ENCODE results near the gene CDC42EP5. TPM values are rescaled to one million over a fixed set of nuclear protein-coding genes. Genes with fewer than 3 reads are reported as not detected.

The CDC42EP5 gene
- total and polyA plus RNA-seq, 10 of the 15 experiments (the other 5 are each of a cell fraction or from before 2014, with no cell fraction given): 0.42 to 1.8 (median 1.4) TPM; not detected in 6

DNA sequence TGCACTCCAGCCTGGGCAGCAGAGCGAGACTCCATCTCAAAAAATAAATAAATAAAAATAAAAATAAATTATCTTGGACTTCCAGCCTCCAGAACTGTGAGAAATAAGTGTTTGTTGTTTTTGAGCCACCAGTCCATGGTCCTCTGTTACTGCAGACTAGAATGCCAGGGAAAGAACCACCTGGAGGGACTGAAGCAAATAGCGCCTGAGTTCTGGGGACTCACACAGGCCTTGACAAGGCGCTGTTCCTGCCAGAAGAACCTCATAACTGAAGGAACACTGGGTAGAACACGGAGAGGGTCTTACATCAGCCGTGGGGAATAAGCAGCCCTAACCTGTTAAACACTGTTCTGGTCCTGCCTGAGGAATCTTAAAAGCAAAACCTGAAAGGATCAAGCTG, 32.5 kb downstream of the CDC42EP5 start:
- H3K27ac ChIP-seq (ENCODE audit: control insufficient read depth, insufficient read depth): no peak overlapping the region
- no peaks in the 10 kb centered on the region for H3K27me3 ChIP-seq (replicated peaks in 1 of 2; ENCODE audit: control insufficient read depth in 2 of 2, insufficient read depth in 2 of 2, low read length in 1 of 2)
- intact Hi-C loops (cut with micrococcal nuclease; ENCODE audit: unreplicated experiment) (no loop called here), in situ Hi-C loops (cut with MboI) (no loop called here)
- CTCF ChIA-PET: interaction anchor here (0.6 kb wide), 1 partner anchor 480 kb away, joined by 3 read pairs; no protein-coding TSS in a partner anchor
- no peak overlapping the region for H3K4me3 ChIP-seq
- H3K9me3 ChIP-seq (replicated peaks; ENCODE audit: control insufficient read depth, insufficient read depth, low read length): no peaks in the 10 kb centered on the region
- no peak overlapping the region for H3K9ac ChIP-seq (ENCODE audit: control insufficient read depth, insufficient read depth, low read length)
- no peaks in the 10 kb centered on the region for H3K79me2 ChIP-seq (ENCODE audit: control insufficient read depth, insufficient read depth, low read length)
- 97% methylated on average over 5 of the region's 5 CpGs for WGBS (ENCODE audit: insufficient coverage, insufficient replicate concordance, low lambda C conversion rate, missing lambda C conversion rate)
- no peaks in the 10 kb centered on the region for H4K20me1 ChIP-seq (ENCODE audit: control insufficient read depth, insufficient read depth)
- RAD21 ChIA-PET (ENCODE audit: unreplicated experiment): no interaction called here
- ATAC-seq: no peak
- no peak for FAIRE-seq
- POLR2A ChIA-PET: interaction anchor here (0.6 kb wide), 2 partner anchors 10 to 47 kb away, joined by 3 read pairs; no protein-coding TSS in a partner anchor
- DNase-seq (ENCODE audit: low read depth, low spot score): no peak
- TF ChIP-seq, protein P1, sequence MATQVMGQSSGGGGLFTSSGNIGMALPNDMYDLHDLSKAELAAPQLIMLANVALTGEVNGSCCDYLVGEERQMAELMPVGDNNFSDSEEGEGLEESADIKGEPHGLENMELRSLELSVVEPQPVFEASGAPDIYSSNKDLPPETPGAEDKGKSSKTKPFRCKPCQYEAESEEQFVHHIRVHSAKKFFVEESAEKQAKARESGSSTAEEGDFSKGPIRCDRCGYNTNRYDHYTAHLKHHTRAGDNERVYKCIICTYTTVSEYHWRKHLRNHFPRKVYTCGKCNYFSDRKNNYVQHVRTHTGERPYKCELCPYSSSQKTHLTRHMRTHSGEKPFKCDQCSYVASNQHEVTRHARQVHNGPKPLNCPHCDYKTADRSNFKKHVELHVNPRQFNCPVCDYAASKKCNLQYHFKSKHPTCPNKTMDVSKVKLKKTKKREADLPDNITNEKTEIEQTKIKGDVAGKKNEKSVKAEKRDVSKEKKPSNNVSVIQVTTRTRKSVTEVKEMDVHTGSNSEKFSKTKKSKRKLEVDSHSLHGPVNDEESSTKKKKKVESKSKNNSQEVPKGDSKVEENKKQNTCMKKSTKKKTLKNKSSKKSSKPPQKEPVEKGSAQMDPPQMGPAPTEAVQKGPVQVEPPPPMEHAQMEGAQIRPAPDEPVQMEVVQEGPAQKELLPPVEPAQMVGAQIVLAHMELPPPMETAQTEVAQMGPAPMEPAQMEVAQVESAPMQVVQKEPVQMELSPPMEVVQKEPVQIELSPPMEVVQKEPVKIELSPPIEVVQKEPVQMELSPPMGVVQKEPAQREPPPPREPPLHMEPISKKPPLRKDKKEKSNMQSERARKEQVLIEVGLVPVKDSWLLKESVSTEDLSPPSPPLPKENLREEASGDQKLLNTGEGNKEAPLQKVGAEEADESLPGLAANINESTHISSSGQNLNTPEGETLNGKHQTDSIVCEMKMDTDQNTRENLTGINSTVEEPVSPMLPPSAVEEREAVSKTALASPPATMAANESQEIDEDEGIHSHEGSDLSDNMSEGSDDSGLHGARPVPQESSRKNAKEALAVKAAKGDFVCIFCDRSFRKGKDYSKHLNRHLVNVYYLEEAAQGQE (IDR thresholded peaks at IDR 0.05; ENCODE audit: low read depth, low read length): no peak
- TF ChIP-seq ZNF384 (IDR thresholded peaks at IDR 0.05; ENCODE audit: borderline replicate concordance, low read depth, low read length) (no peak), MYC (IDR thresholded peaks at IDR 0.05; ENCODE audit: insufficient read depth, insufficient read length, insufficient replicate concordance, low read length, severe bottlenecking) (no peak), SREBF2 (IDR thresholded peaks at IDR 0.05; ENCODE audit: low read length) (no peak), SMC3 (IDR thresholded peaks at IDR 0.05; ENCODE audit: borderline replicate concordance, low read length) (no peak)
- BruUV-seq (replicated peaks): no TSS peak
- no peaks in the 10 kb centered on the region for H3K4me1 ChIP-seq (ENCODE audit: control insufficient read depth, insufficient read depth, low read length)
- H2AFZ ChIP-seq (ENCODE audit: control insufficient read depth, low read depth, low read length): no peak overlapping the region
- no peaks in the 10 kb centered on the region; a peak in 1 of 4 replicates for H3K36me3 ChIP-seq (ENCODE audit: control insufficient read depth in 2 of 2, insufficient read depth in 2 of 2, low read length in 1 of 2)
- SMC1A ChIA-PET (ENCODE audit: uncharacterized antibody, unreplicated experiment): no interaction called here
- no peak overlapping the region for H3K4me2 ChIP-seq (ENCODE audit: control insufficient read depth, insufficient read depth)

All from GM12878 (cell line).